IPS-NIHi7 (cell line): ENCODE data around the gene TRNP1.
"Not testable (repeated sequence)": the region's sequence is repeated elsewhere in the genome, so short reads cannot be mapped to it uniquely, and the experiment has no call there.

ENCODE experiments used
- DNase-seq: peaks from one replicate; pipeline ENCODE4 v3.0.0; 2012; ENCODE audit warnings: mixed read lengths; ENCODE audit errors: extremely low spot score

The TRNP1 gene

GRCh38 chr1:26993237-26994019, at the start of gene TRNP1:
TRNP1 (plus strand) TSS chr1:26993692; CDS start chr1:26993787, 95 bp downstream.
- peak; percentile 94 for DNase-seq

GRCh38 chr1:26945138-26945537, 48.4 kb upstream of the TRNP1 start:
- no peak for DNase-seq

DNA sequence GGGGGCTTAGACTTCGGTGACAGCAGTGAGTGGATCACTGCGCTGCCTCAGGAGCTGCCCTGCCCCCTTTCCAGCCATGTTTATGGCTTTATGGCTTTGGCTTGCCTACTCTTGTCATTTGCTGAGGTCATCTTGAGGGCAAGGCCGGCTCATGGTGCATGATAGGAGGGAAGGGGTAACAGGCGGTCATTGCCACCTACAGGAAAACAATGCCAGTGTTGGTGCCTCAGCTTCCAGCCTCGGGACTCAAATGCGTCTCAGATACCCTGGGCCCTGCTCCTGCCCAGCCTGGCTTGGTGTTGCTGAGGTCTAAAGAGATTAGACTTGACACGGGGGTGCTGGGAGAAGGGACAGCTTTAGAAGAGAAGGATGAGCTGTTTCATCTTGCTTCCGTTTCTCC, 47.8 kb upstream of the TRNP1 start:
- DNase-seq, result no peak

DNA sequence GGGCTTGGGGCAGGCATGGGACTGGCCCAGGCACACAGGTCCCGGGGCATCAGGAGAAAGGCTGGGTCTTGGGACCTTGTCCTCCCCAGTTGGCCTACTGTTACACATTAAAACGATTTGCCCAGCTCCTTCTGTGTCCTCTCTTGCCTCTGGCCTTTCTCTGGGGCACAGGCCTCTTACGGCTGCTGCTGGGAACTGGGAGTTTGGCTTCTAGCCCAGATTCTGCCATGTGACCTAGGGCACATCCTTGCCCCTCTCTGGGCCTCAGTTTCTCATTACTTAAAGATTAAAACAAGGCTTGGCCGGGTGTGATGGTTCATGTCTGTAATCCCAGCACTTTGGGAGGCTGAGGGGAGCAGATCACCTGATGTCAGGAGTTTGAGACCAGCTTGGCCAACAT, 47.2 kb upstream of the TRNP1 start:
- no peak for DNase-seq

- DNase-seq, result not testable (repeated sequence)
Observed at GRCh38 chr1:26948725-26949057, 44.8 kb upstream of the TRNP1 start.

- DNase-seq, result no peak
Observed at GRCh38 chr1:26949266-26949925, 44.1 kb upstream of the TRNP1 start.

- no peak for DNase-seq
Observed at GRCh38 chr1:26949926-26950319, 43.6 kb upstream of the TRNP1 start.

DNA sequence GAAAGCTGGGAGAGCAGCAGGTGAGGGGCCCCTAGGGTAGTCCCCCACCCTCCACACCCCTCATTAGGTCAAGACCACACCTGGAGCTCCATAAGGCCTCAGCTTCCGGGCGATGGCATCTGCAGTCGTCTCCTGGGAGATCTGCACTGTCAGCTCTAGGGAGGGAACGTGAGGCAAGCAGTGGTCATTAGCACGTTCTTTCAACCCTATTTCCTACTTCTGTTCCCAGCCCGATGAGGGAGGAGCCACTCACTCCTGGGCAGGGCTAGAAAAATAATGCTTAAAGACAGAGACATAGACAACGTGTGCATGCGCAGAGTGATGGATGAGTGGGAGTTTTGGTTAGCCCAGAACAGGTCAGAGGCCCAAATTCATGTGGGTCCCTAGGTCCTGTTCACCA, 42.9 kb upstream of the TRNP1 start:
- DNase-seq, result no peak

DNA sequence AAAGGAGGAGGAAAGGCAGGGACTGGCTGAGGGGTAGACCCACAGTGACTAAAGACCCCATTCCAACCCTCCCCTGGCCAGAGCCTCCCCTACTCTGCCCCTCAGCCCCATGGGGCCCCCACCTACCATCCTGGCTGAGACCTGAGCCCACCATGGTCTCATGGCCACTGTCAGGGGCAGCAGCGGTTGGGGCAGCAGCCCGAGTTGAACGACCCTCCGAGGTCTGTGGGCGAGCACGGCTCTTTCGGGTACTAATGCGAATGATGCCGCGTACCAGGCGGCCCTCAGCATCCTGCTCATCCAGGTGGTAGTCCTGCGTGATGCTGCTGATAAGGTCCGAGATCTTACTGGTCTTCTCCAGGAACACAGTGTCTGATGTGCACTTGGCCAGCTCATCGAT, 42.3 kb upstream of the TRNP1 start:
- no peak for DNase-seq

- no peak for DNase-seq
Observed at GRCh38 chr1:26951821-26952497, 41.5 kb upstream of the TRNP1 start.

DNA sequence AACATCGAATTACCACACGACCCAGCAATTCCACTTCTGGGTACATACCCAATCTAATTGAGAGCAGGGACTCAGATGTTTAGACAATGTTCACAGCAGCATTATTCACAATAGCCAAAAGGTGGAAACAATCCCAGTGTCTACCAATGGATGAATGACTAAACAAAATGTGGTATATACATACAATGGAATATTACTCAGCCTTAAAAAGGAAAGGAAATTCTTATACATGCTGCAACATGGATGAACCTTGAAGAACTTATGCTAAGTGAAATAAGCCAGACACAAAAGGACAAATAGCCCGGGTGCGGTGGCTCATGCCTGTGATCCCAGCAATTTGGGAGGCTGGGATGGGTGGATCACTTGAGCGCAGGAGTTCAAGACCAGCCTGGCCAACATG, 40.1 kb upstream of the TRNP1 start:
- DNase-seq, result no peak

DNA sequence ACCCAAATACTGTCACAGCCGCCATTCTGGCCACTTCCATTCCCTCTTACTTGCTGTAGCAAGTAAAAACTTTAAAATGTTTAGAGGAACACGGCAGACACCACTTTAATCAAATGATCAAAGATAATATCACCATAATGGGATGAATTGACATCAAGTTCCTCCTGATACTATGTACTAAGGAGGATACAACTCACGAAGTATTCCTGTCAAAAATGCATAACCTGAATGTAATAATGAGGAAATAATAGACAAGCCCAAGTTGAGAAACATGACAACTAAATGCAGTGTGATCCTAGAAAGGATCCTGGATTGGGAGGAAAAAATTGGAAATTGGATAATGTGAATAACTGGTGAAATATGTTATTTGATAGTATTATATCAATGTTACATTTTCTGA, 37.2 kb upstream of the TRNP1 start:
- no peak for DNase-seq

GRCh38 chr1:26957306-26957705, 36.2 kb upstream of the TRNP1 start:
- DNase-seq, result no peak

DNA sequence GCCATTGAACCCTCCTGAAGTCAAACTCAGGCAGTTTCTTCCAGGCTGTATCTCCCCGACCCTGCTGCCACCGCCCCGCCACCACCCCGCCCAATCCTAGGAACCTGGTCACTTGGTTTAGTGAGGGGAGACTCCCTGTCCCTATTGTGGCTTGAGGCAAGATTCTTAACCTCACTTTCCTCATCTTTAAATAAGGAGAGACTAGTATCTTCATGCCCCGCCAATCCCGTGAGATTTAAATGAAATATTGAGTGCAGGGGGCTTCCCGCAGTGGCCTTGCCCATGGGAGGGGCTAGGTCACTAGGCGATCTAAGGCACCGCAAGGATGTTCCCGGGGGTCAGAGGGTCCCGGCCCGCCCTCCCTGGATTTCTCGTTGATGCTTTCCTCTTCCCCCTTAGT, 34.2 kb upstream of the TRNP1 start:
- DNase-seq, result no peak

DNA sequence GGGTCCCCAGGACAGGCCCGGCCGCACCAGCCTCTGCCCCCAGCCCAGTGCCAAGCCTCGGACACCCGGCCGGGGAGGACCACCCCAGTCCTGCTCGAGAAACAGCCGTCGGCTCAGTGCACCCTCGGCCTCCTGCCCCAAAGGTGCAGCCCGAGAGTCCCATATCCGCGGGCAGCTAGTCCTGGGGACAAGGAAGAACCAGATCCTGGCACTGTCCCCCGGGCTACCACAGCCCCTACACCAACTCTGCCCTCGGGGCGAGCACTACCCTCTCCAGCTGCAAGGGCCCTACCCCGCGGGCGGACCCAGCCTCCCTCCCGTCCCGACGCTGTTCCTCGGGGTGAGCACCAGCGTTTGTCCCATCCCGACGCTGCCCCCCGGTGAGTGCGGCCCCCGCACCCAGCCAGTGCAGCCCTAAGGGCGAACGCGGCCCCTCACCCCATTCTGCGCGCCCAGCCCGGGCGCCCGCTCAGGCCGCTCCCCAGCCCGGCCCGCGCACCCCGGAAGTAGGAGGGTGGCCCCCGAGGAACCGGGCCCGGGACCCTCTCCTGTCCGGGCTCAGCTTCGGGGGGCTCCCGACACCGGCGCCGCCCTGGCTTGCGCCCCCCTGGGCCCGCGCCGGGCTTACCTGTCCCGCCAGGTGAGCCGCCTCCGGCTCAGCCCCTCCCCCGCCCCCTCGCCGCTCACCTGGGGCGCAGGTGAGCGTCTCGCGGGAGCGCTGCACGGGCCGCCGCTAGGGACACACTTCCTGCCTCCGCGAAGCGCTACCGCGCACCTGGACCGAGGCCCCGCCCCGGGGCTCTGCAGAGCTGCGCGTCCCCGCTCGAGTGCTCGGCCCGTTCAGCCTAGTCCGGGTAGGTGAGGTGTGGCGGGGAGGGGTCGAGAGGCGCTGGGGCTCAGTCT, 33.5 kb upstream of the TRNP1 start, which contains the start of gene KDF1:
Gene KDF1 (minus strand): TSS at position 747 of the 903 bp plus-strand sequence. CDS start 8,088 bp downstream, outside the sequence.
- peak; percentile 95 for DNase-seq

DNA sequence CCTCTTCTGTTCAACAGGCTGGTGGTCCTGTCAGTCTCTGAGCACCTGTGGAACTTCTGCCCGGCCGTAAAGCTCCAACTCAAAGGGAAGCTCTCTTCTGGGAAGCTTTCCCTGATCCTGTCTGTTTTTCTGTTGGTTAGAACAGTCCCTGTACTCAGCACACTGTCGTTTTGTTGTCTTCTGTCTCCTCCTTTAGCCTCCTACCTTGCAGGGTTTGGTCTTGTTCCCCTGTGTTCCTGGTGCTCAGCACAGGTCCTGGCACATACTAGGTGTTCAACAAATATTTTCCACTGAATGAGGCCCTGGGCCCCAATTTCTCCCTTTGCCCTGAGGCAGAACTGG, 32.9 kb upstream of the TRNP1 start:
- DNase-seq, result no peak

- DNase-seq, result no peak
Observed at GRCh38 chr1:26961826-26962225, 31.7 kb upstream of the TRNP1 start.

GRCh38 chr1:26965213-26965612, 28.3 kb upstream of the TRNP1 start:
- DNase-seq, result no peak

DNA sequence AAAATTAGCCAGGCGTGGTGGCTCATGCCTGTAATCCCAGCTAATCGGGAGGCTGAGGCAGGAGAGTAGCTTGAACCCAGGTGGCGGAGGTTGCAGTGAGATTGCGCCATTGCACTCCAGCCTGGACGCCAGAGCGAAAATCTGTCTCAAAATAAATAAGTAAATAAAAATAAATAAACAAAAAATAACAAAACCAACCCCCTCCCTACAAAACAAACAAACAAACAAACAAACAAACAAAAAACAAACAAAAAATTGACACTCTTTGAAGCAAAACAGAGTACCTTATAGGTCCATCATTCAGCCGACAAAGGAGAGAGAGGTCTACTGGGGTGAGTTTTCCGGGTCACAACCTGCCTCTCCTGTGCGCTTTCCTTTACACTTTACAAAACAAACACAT, 27.9 kb upstream of the TRNP1 start:
- DNase-seq, result no peak

GRCh38 chr1:26970810-26971209, 22.7 kb upstream of the TRNP1 start:
- DNase-seq, result no peak

GRCh38 chr1:26971590-26971989, 21.9 kb upstream of the TRNP1 start:
- no peak for DNase-seq

GRCh38 chr1:26972390-26972789, 21.1 kb upstream of the TRNP1 start:
- DNase-seq, result no peak
